ENCODE data around the gene TSPAN32. TPM values are rescaled to one million over a fixed set of nuclear protein-coding genes. Genes with fewer than 3 reads are reported as not detected.
"Not testable (repeated sequence)": the region's sequence is repeated elsewhere in the genome, so short reads cannot be mapped to it uniquely, and the experiment has no call there.

TSPAN32 gene
- total RNA-seq, 1 donor from 2014 or later, result 4.5 TPM

GRCh38 chr11:2280208-2280607 lies 21.6 kb upstream of the TSPAN32 start:
- Mint-ChIP-seq H3K9me3 (ENCODE audit: low read depth) (peaks cover 16% of the 10 kb centered on the region), H3K4me3 (ENCODE audit: low read depth) (no peak overlapping the region), H3K36me3 (ENCODE audit: insufficient read depth) (no peaks in the 10 kb centered on the region), H3K4me1 (ENCODE audit: low read depth) (no peaks in the 10 kb centered on the region), H3K27ac (no peak overlapping the region), H3K27me3 (peaks cover 68% of the 10 kb centered on the region)
- no peak for DNase-seq (ENCODE audit: low spot score, unreplicated experiment)
- TF ChIP-seq CTCF (IDR thresholded peaks at IDR 0.05; ENCODE audit: unreplicated experiment), result no peak

GRCh38 chr11:2286350-2286749 lies 15.5 kb upstream of the TSPAN32 start:
- not testable (repeated sequence) for H3K36me3 Mint-ChIP-seq (ENCODE audit: insufficient read depth); DNase-seq (ENCODE audit: low spot score, unreplicated experiment); H3K4me1 Mint-ChIP-seq (ENCODE audit: low read depth); H3K27ac Mint-ChIP-seq; H3K4me3 Mint-ChIP-seq (ENCODE audit: low read depth); H3K9me3 Mint-ChIP-seq (ENCODE audit: low read depth)
- peaks cover 72% of the 10 kb centered on the region for H3K27me3 Mint-ChIP-seq

GRCh38 chr11:2287091-2287490 lies 14.7 kb upstream of the TSPAN32 start:
- no peak for TF ChIP-seq CTCF (IDR thresholded peaks at IDR 0.05; ENCODE audit: unreplicated experiment)
- H3K27ac Mint-ChIP-seq, result no peak overlapping the region
- peaks cover 9% of the 10 kb centered on the region for H3K4me1 Mint-ChIP-seq (ENCODE audit: low read depth)
- no peak for DNase-seq (ENCODE audit: low spot score, unreplicated experiment)
- no peaks in the 10 kb centered on the region for H3K36me3 Mint-ChIP-seq (ENCODE audit: insufficient read depth)
- H3K9me3 Mint-ChIP-seq (ENCODE audit: low read depth), result peaks cover 4% of the 10 kb centered on the region
- H3K27me3 Mint-ChIP-seq, result peaks cover 68% of the 10 kb centered on the region
- no peak overlapping the region for H3K4me3 Mint-ChIP-seq (ENCODE audit: low read depth)

GRCh38 chr11:2289350-2289749 lies 12.5 kb upstream of the TSPAN32 start:
- H3K4me3 Mint-ChIP-seq (ENCODE audit: low read depth), result no peak overlapping the region
- TF ChIP-seq CTCF (IDR thresholded peaks at IDR 0.05; ENCODE audit: unreplicated experiment), result no peak
- no peak for DNase-seq (ENCODE audit: low spot score, unreplicated experiment)
- H3K36me3 Mint-ChIP-seq (ENCODE audit: insufficient read depth), result no peaks in the 10 kb centered on the region
- peaks cover 9% of the 10 kb centered on the region for H3K4me1 Mint-ChIP-seq (ENCODE audit: low read depth)
- peaks cover 71% of the 10 kb centered on the region for H3K27me3 Mint-ChIP-seq
- no peak overlapping the region for H3K27ac Mint-ChIP-seq
- no peaks in the 10 kb centered on the region for H3K9me3 Mint-ChIP-seq (ENCODE audit: low read depth)

GRCh38 chr11:2289859-2290258 lies 12.0 kb upstream of the TSPAN32 start:
- Mint-ChIP-seq H3K9me3 (ENCODE audit: low read depth) (no peaks in the 10 kb centered on the region), H3K27me3 (peaks cover 71% of the 10 kb centered on the region), H3K36me3 (ENCODE audit: insufficient read depth) (no peaks in the 10 kb centered on the region), H3K4me1 (ENCODE audit: low read depth) (peaks cover 9% of the 10 kb centered on the region), H3K4me3 (ENCODE audit: low read depth) (no peak overlapping the region), H3K27ac (no peak overlapping the region)
- TF ChIP-seq CTCF (IDR thresholded peaks at IDR 0.05; ENCODE audit: unreplicated experiment), result no peak
- DNase-seq (ENCODE audit: low spot score, unreplicated experiment), result no peak

GRCh38 chr11:2290351-2290841 lies 11.4 kb upstream of the TSPAN32 start:
- H3K36me3 Mint-ChIP-seq (ENCODE audit: insufficient read depth), result no peaks in the 10 kb centered on the region
- no peak for TF ChIP-seq CTCF (IDR thresholded peaks at IDR 0.05; ENCODE audit: unreplicated experiment)
- H3K27ac Mint-ChIP-seq, result no peak overlapping the region
- H3K4me3 Mint-ChIP-seq (ENCODE audit: low read depth), result no peak overlapping the region
- peaks cover 71% of the 10 kb centered on the region for H3K27me3 Mint-ChIP-seq
- H3K4me1 Mint-ChIP-seq (ENCODE audit: low read depth), result peaks cover 9% of the 10 kb centered on the region
- no peaks in the 10 kb centered on the region for H3K9me3 Mint-ChIP-seq (ENCODE audit: low read depth)
- no peak for DNase-seq (ENCODE audit: low spot score, unreplicated experiment)

Measured in progenitor cell of endocrine pancreas (in vitro differentiated cells).